HepG2 (cell line): ENCODE data around the gene HSPA5. TPM values are rescaled to one million over a fixed set of nuclear protein-coding genes. Genes with fewer than 3 reads are reported as not detected.

Experiments
- BCLAF1 ChIP-seq: fragments of 450-650 bp; IDR thresholded peaks from 2 replicates; pipeline ENCODE4 v1.6.1; 2017; ENCODE audit warnings: mild to moderate bottlenecking
- BHLHE40 ChIP-seq: IDR thresholded peaks from 2 replicates; pipeline ENCODE4 v1.6.1; 2011; ENCODE audit warnings: low read length, improper control_type of control experiment
- CAMTA2 ChIP-seq: sonication (generic); formaldehyde crosslinking; IDR thresholded peaks from 2 replicates; pipeline ENCODE4 v1.4.0; 2020; ENCODE audit warnings: mild to moderate bottlenecking, missing genetic modification reagents, borderline replicate concordance
- GRHL1 ChIP-seq: sonication (generic); formaldehyde crosslinking; conservative IDR thresholded peaks from 2 replicates; pipeline ENCODE4 v1.8.0; 2022; ENCODE audit warnings: missing genetic modification reagents
- JUNB ChIP-seq: sonication (generic); formaldehyde crosslinking; IDR thresholded peaks from 2 replicates; pipeline ENCODE4 v1.8.0; 2022; ENCODE audit warnings: missing genetic modification reagents, mild to moderate bottlenecking, borderline replicate concordance
- MTF1 ChIP-seq: sonication (generic); formaldehyde crosslinking; IDR thresholded peaks from 2 replicates; pipeline ENCODE4 v1.5.0; 2020; ENCODE audit warnings: missing genetic modification reagents
- NCOA2 ChIP-seq: sonication (generic); formaldehyde crosslinking; IDR thresholded peaks from 2 replicates; pipeline ENCODE4 v1.8.0; 2022; ENCODE audit warnings: inconsistent platforms
- PRMT3 ChIP-seq: sonication (generic); formaldehyde crosslinking; IDR thresholded peaks from 2 replicates; pipeline ENCODE4 v1.8.1; 2022; ENCODE audit warnings: low read depth, mild to moderate bottlenecking, moderate library complexity, missing genetic modification reagents, borderline replicate concordance
- SALL1 ChIP-seq: sonication (generic); formaldehyde crosslinking; IDR thresholded peaks from 2 replicates; pipeline ENCODE4 v1.8.0; 2022; ENCODE audit warnings: mild to moderate bottlenecking, missing genetic modification reagents
- SMAD9 ChIP-seq: sonication (generic); formaldehyde crosslinking; IDR thresholded peaks from 2 replicates; pipeline ENCODE4 v1.5.1; 2020; ENCODE audit warnings: mild to moderate bottlenecking, missing genetic modification reagents
- ZBTB4 ChIP-seq: sonication (generic); formaldehyde crosslinking; IDR thresholded peaks from 2 replicates; pipeline ENCODE4 v1.4.0; 2020; ENCODE audit warnings: missing genetic modification reagents, mild to moderate bottlenecking, borderline replicate concordance
- ZNF12 ChIP-seq: sonication (generic); formaldehyde crosslinking; IDR thresholded peaks from 2 replicates; pipeline ENCODE4 v1.5.0; 2020; ENCODE audit warnings: missing genetic modification reagents
- ZNF34 ChIP-seq: sonication (generic); formaldehyde crosslinking; IDR thresholded peaks from 2 replicates; pipeline ENCODE4 v1.4.0; 2020; ENCODE audit warnings: mild to moderate bottlenecking, missing genetic modification reagents, borderline replicate concordance
- ZNF451 ChIP-seq: sonication (generic); formaldehyde crosslinking; IDR thresholded peaks from 2 replicates; pipeline ENCODE4 v1.5.0; 2020; ENCODE audit warnings: mild to moderate bottlenecking, missing genetic modification reagents
- ZNF782 ChIP-seq: sonication (generic); formaldehyde crosslinking; IDR thresholded peaks from 2 replicates; pipeline ENCODE4 v1.4.0; 2020; ENCODE audit warnings: missing genetic modification reagents, mild to moderate bottlenecking, borderline replicate concordance
- polyA plus RNA-seq, 8 experiments: library from polyadenylated mRNA; depleted of rRNA in 3 of 8; stranded (reverse) in 7 of 8; unstranded in 1 of 8; fragments of >200 nt; fragmentation: Illumina TruSeq in 4 of 8; extraction: Trizol in 4 of 8; gene quantifications; 2 replicates each; pipeline versions ENCODE4 v1.2.1 to v1.2.3, GENCODE V29; 2011 to 2016; ENCODE audit warnings: low read depth in 4 of 8, missing spikeins in 1 of 8, mixed read lengths in 1 of 8; ENCODE audit not compliant: insufficient read depth in 1 of 8
- total RNA-seq, 5 experiments: library from RNA; depleted of rRNA; stranded (reverse); fragments of >200 nt; fragmentation: Illumina TruSeq; extraction: Trizol; gene quantifications; 2 replicates each; pipeline ENCODE4 v1.2.3, GENCODE V29; 2016; ENCODE audit warnings: low read depth in 1 of 5
- TF ChIP-seq, protein P1 (sequence below): IDR thresholded peaks from 2 replicates; pipeline ENCODE4 v1.6.1; 2012; ENCODE audit warnings: inconsistent platforms
- TF ChIP-seq, protein P2 (sequence below): IDR thresholded peaks from 2 replicates; pipeline ENCODE4 v1.6.1; 2016

HSPA5 gene
- total and polyA plus RNA-seq, 2 of the 13 experiments (the other 11 are each of a cell fraction or from before 2014, with no cell fraction given) = 201 to 206 TPM

GRCh38 chr9:125241863-125242739, 958 bp upstream of the HSPA5 start (continued):
- TF ChIP-seq BCLAF1 (no peak), ZNF451 (no peak), SMAD9 (CRISPR knock-in tag) (no peak), SALL1 (peak; percentile 62), NCOA2 (CRISPR knock-in tag) (no peak; the same call in 1 of the 2 replicates), CAMTA2 (CRISPR knock-in tag) (0 out of 2 replicates have a peak, but pooled peaks have one; percentile 39), GRHL1 (CRISPR knock-in tag) (no peak), ZBTB4 (no peak), ZNF782 (CRISPR knock-in tag) (0 out of 2 replicates have a peak, but pooled peaks have one; percentile 48), ZNF34 (CRISPR knock-in tag) (no peak), PRMT3 (CRISPR knock-in tag) (no peak), MTF1 (CRISPR knock-in tag) (no peak), JUNB (CRISPR knock-in tag) (no peak), ZNF12 (CRISPR knock-in tag) (no peak), BHLHE40 (0 out of 2 replicates have a peak, but pooled peaks have one; percentile 2)
- TF ChIP-seq, protein P1, sequence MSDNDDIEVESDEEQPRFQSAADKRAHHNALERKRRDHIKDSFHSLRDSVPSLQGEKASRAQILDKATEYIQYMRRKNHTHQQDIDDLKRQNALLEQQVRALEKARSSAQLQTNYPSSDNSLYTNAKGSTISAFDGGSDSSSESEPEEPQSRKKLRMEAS = peak; percentile 12; the same call in 1 of the 2 replicates
- TF ChIP-seq, protein P2, sequence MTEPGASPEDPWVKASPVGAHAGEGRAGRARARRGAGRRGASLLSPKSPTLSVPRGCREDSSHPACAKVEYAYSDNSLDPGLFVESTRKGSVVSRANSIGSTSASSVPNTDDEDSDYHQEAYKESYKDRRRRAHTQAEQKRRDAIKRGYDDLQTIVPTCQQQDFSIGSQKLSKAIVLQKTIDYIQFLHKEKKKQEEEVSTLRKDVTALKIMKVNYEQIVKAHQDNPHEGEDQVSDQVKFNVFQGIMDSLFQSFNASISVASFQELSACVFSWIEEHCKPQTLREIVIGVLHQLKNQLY (CRISPR knock-in tag) = no peak
